ENCODE measurements around the gene TDRD12. TPM values are rescaled to one million over a fixed set of nuclear protein-coding genes. Genes with fewer than 3 reads are reported as not detected.

TDRD12 gene
- total RNA-seq, 1 experiment from 2014 or later = 1.3 TPM

DNA sequence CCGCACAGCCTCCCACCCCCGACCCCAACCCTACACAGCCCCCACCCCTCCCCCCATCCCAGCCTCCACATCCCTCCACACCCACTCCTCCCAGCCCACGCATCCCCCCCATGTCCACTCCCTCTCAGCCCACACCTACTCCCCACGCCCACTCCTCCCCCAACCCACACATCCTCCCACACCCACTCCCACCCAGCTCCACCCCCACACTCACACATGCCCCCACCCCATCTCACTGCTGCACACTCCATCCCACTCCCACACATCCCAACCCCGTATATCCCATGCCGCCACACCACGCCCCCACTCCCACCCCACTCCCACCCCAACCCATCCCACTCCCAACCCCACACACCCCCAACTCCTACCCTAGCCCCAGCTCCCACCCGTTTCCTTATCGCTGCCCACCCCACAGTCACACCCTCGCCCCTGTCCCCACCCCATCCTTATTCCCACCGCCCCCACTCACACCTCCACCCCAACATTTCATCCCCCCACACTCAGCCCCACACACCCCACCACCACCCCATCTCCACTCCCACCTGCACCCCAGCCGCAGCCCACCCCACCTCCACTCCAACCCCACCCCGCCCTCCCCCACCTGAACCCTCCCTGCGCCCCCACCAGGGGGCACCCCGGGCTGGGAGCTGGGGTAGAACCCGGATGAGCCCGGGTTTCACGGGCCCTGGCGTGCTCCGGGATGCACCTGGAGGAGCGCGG is 809 bp downstream of the TDRD12 start:
- TF ChIP-seq, protein P1, sequence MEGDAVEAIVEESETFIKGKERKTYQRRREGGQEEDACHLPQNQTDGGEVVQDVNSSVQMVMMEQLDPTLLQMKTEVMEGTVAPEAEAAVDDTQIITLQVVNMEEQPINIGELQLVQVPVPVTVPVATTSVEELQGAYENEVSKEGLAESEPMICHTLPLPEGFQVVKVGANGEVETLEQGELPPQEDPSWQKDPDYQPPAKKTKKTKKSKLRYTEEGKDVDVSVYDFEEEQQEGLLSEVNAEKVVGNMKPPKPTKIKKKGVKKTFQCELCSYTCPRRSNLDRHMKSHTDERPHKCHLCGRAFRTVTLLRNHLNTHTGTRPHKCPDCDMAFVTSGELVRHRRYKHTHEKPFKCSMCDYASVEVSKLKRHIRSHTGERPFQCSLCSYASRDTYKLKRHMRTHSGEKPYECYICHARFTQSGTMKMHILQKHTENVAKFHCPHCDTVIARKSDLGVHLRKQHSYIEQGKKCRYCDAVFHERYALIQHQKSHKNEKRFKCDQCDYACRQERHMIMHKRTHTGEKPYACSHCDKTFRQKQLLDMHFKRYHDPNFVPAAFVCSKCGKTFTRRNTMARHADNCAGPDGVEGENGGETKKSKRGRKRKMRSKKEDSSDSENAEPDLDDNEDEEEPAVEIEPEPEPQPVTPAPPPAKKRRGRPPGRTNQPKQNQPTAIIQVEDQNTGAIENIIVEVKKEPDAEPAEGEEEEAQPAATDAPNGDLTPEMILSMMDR (conservative IDR thresholded peaks at IDR 0.05) = peak; percentile 31; the same call in 2 of the 3 replicates
- Histone ChIP-seq H3T11ph (ENCODE audit: low read length) (no peak overlapping the region), H2AK5ac (ENCODE audit: insufficient read length, low read length) (no peak overlapping the region), H4K5ac (ENCODE audit: insufficient read length, low read depth, low read length) (no peak overlapping the region), H3K9me3 (ENCODE audit: control insufficient read depth, low read depth, low read length) (no peaks in the 10 kb centered on the region), H4K20me1 (ENCODE audit: control insufficient read depth, insufficient read depth, insufficient read length) (no peaks in the 10 kb centered on the region), H2BK15ac (ENCODE audit: low read depth, low read length) (no peak overlapping the region), H3K18ac (ENCODE audit: insufficient read length, low read depth, low read length) (no peak overlapping the region), H2BK12ac (ENCODE audit: insufficient read length, low read depth, low read length) (no peak overlapping the region), H2BK20ac (ENCODE audit: low read depth, low read length, poor library complexity, severe bottlenecking) (no peak overlapping the region), H2BK5ac (ENCODE audit: insufficient read length, low read length) (no peak overlapping the region), H2AFZ (ENCODE audit: low read length) (no peak overlapping the region), H3K9ac (ENCODE audit: extremely low read depth, insufficient read length, low read length) (no peak overlapping the region), H3K4ac (ENCODE audit: low read depth, low read length) (no peak overlapping the region), H3K27me3 (ENCODE audit: insufficient read depth, low read length) (no peaks in the 10 kb centered on the region), H2BK120ac (ENCODE audit: low read depth, low read length, poor library complexity, severe bottlenecking) (no peak overlapping the region), H3K79me1 (ENCODE audit: insufficient read depth, low read depth, low read length, poor library complexity, severe bottlenecking) (no peaks in the 10 kb centered on the region), H3K79me2 (ENCODE audit: insufficient read depth, low read length) (no peaks in the 10 kb centered on the region), H3K4me1 (ENCODE audit: insufficient read depth, low read length) (no peaks in the 10 kb centered on the region), H4K91ac (ENCODE audit: insufficient read length, low read depth, low read length) (no peak overlapping the region), H3K14ac (ENCODE audit: insufficient read depth, low read length) (no peak overlapping the region), H3K27ac (ENCODE audit: insufficient read length, low read depth, low read length) (no peak overlapping the region), H3K56ac (ENCODE audit: insufficient read length, low read depth, low read length) (no peak overlapping the region), H3K23me2 (ENCODE audit: insufficient read length, low read depth, low read length, poor library complexity, severe bottlenecking) (no peaks in the 10 kb centered on the region), H3K23ac (ENCODE audit: insufficient read length, low read depth, low read length) (no peak overlapping the region), H4K8ac (replicated peaks; ENCODE audit: insufficient read length, low read depth, low read length) (no peak overlapping the region), H3K4me2 (ENCODE audit: insufficient read depth, insufficient read length, low read length) (no peak overlapping the region)
- no peak overlapping the region for H3K4me3 Mint-ChIP-seq
- H3K36me3 Mint-ChIP-seq (ENCODE audit: insufficient read depth in 1 of 3, low read depth in 3 of 3) = peaks cover 0 to 2% (median 0%) of the 10 kb centered on the region in 3 experiments; a peak in 3 of 7 replicates
- WGBS (ENCODE audit: extremely low coverage, insufficient read length, low lambda C conversion rate) = 100% methylated on average over 1 of the region's 22 CpGs
- H3K4me1 Mint-ChIP-seq = peaks cover 5 to 11% of the 10 kb centered on the region in 2 experiments
- H3K27me3 Mint-ChIP-seq (ENCODE audit: low read depth) = peaks cover under 1% of the 10 kb centered on the region; the same call in 1 of the 2 replicates
- H3K9me3 Mint-ChIP-seq = peaks cover 0 to 5% of the 10 kb centered on the region in 2 experiments; a peak in 1 of 5 replicates
- H3K27ac Mint-ChIP-seq = no peak overlapping the region
- DNase-seq = no peak

All from H9 (cell line).